NCI-H2081 (cell line): ENCODE data around the gene NIPAL3.
A peak's percentile ranks its signal among the peaks of the same experiment; 100 is the strongest.

Experiments
- DNase-seq, 2 experiments: peaks; one replicate each; lab custom pipeline; 2025; lab: John Stamatoyannopoulos, UW

The NIPAL3 gene

GRCh38 chr1:24390924-24391782, 24.4 kb upstream of the NIPAL3 start:
- DNase-seq, result peak; percentile 73 to 79

GRCh38 chr1:24391882-24392603, 23.6 kb upstream of the NIPAL3 start:
- DNase-seq, result peak; percentile 60 to 74

GRCh38 chr1:24392604-24392946, 23.0 kb upstream of the NIPAL3 start:
- no peak for DNase-seq

GRCh38 chr1:24392982-24393650, 22.5 kb upstream of the NIPAL3 start:
- peak; percentile 32 to 55 for DNase-seq

- DNase-seq, result no peak
Observed at GRCh38 chr1:24393892-24394291, 21.7 kb upstream of the NIPAL3 start.

- DNase-seq, result no peak
Observed at GRCh38 chr1:24400065-24400464, 15.5 kb upstream of the NIPAL3 start.

GRCh38 chr1:24403806-24404205, 11.8 kb upstream of the NIPAL3 start:
- DNase-seq, result no peak

- DNase-seq, result no peak
Observed at GRCh38 chr1:24406788-24407187, 8.8 kb upstream of the NIPAL3 start.

- DNase-seq, result no peak
Observed at GRCh38 chr1:24409535-24409934, 6.1 kb upstream of the NIPAL3 start.

- no peak for DNase-seq
Observed at GRCh38 chr1:24410750-24411149, 4.9 kb upstream of the NIPAL3 start.

GRCh38 chr1:24411963-24412362, 3.6 kb upstream of the NIPAL3 start:
- no peak for DNase-seq

- no peak for DNase-seq
Observed at GRCh38 chr1:24412408-24412807, 3.2 kb upstream of the NIPAL3 start.

- DNase-seq, result peak; percentile 89 to 94
Observed at GRCh38 chr1:24413350-24414163, 2.0 kb upstream of the NIPAL3 start, which contains the start of gene STPG1. Gene STPG1, minus strand, starts transcription at chr1:24413782. Its CDS starts 12,394 bp downstream, at chr1:24401388.

GRCh38 chr1:24414775-24415333, 748 bp upstream of the NIPAL3 start:
- DNase-seq, result no peak

GRCh38 chr1:24415910-24416665, 486 bp downstream of the NIPAL3 start:
- peak in 1 of 2 experiments; percentile 56 for DNase-seq

GRCh38 chr1:24416666-24417391, 1.2 kb downstream of the NIPAL3 start:
- peak in 1 of 2 experiments; percentile 29 for DNase-seq

GRCh38 chr1:24417681-24418080, 2.1 kb downstream of the NIPAL3 start:
- DNase-seq, result peak in 1 of 2 experiments; percentile 30

GRCh38 chr1:24418898-24419628, 3.5 kb downstream of the NIPAL3 start:
- peak in 1 of 2 experiments; percentile 23 for DNase-seq

GRCh38 chr1:24420547-24420946, 4.9 kb downstream of the NIPAL3 start:
- DNase-seq, result no peak
